HG03575 (cell line): ENCODE data around the gene ACOT8.
"Not testable (repeated sequence)": the region's sequence is repeated elsewhere in the genome, so short reads cannot be mapped to it uniquely, and the experiment has no call there.

Experiments used
- ATAC-seq: cut with Tn5 transposase; IDR thresholded peaks from one replicate; pipeline ENCODE4 v1.9.1; 2021; ENCODE audit not compliant: unreplicated experiment, insufficient number of reproducible peaks, low FRiP score; ENCODE audit errors: extremely low read depth

ACOT8 gene

GRCh38 chr20:45834797-45835161, 22.4 kb downstream of the ACOT8 start:
- ATAC-seq, result no peak

- no peak for ATAC-seq
Measured at GRCh38 chr20:45833883-45834796, 23.1 kb downstream of the ACOT8 start.

GRCh38 chr20:45833030-45833882, 23.9 kb downstream of the ACOT8 start, which contains the start of gene SNX21:
SNX21 (plus strand) TSS chr20:45833799; CDS start chr20:45833920, 121 bp downstream.
- no peak for ATAC-seq

GRCh38 chr20:45832619-45833018, 24.6 kb downstream of the ACOT8 start:
- ATAC-seq, result no peak

- ATAC-seq, result not testable (repeated sequence)
Measured at GRCh38 chr20:45829673-45830106, 27.5 kb downstream of the ACOT8 start.

- no peak for ATAC-seq
Measured at GRCh38 chr20:45828589-45828988, 28.6 kb downstream of the ACOT8 start.

- no peak for ATAC-seq
Measured at GRCh38 chr20:45827712-45828111, 29.5 kb downstream of the ACOT8 start.

GRCh38 chr20:45827030-45827652, 30.1 kb downstream of the ACOT8 start, which contains the start of gene TNNC2:
TNNC2 (minus strand) TSS chr20:45827312; CDS start chr20:45827248, 64 bp downstream.
- ATAC-seq, result no peak

- no peak for ATAC-seq
Measured at GRCh38 chr20:45826381-45827019, 30.7 kb downstream of the ACOT8 start.

GRCh38 chr20:45823949-45824835, 33.0 kb downstream of the ACOT8 start:
- no peak for ATAC-seq

GRCh38 chr20:45822857-45823256, 34.3 kb downstream of the ACOT8 start:
- no peak for ATAC-seq

- no peak for ATAC-seq
Measured at GRCh38 chr20:45821947-45822346, 35.2 kb downstream of the ACOT8 start.

- no peak for ATAC-seq
Measured at GRCh38 chr20:45819466-45819865, 37.7 kb downstream of the ACOT8 start.

- no peak for ATAC-seq
Measured at GRCh38 chr20:45818239-45818638, 39.0 kb downstream of the ACOT8 start.

- no peak for ATAC-seq
Measured at GRCh38 chr20:45817376-45818194, 39.6 kb downstream of the ACOT8 start.

GRCh38 chr20:45816951-45817350, 40.2 kb downstream of the ACOT8 start:
- no peak for ATAC-seq

GRCh38 chr20:45814314-45814713, 42.9 kb downstream of the ACOT8 start:
- no peak for ATAC-seq
